PC-3 (cell line): ENCODE results near the gene EFHC2. TPM values are rescaled to one million over a fixed set of nuclear protein-coding genes. Genes with fewer than 3 reads are reported as not detected.

Experiments used
- ATAC-seq: fragments of 200-7000 bp; cut with Tn5 transposase; 2 replicates; pipeline ENCODE4 v1.9.1; 2020; ENCODE audit warnings: mild to moderate bottlenecking, moderate library complexity
- BruUV-seq: library from RNA; stranded (reverse); fragments of 400-500 nt; replicated peaks from 2 replicates; lab custom pipeline; 2021; lab: Mats Ljungman, UMichigan
- CTCF ChIA-PET: fragments of 300-600 bp; sonication (Branson Sonifier 250); formaldehyde crosslinking; loops from one replicate; lab custom pipeline; 2022; ENCODE audit warnings: antibody characterized with exemption; lab: Charles Lee
- POLR2A ChIA-PET: fragments of 300-600 bp; sonication (Branson Sonifier 250); formaldehyde crosslinking; loops from one replicate; lab custom pipeline; 2022; ENCODE audit warnings: antibody characterized with exemption; ENCODE audit not compliant: unreplicated experiment; lab: Charles Lee
- DNase-seq: peaks from one replicate; pipeline ENCODE4 v3.0.0-alpha.2; 2015
- H2AFZ ChIP-seq: fragments of 300-600 bp; sonication (generic); 2 replicates; pipeline ENCODE4 v1.6.0; 2016; ENCODE audit warnings: antibody characterized with exemption, low read length
- H3F3A ChIP-seq: fragments of 300-600 bp; sonication (generic); one replicate; pipeline ENCODE4 v1.6.0; 2017; ENCODE audit warnings: antibody characterized with exemption, low read length, control low read depth, mild to moderate bottlenecking; ENCODE audit not compliant: unreplicated experiment
- H3K27ac ChIP-seq: fragments of 300-600 bp; sonication (generic); 2 replicates; pipeline ENCODE4 v1.5.1; 2016; ENCODE audit warnings: mild to moderate bottlenecking, low read length
- H3K27me3 ChIP-seq: fragments of 300-600 bp; sonication (generic); 2 replicates; pipeline ENCODE4 v1.6.1; 2016; ENCODE audit warnings: low read length, mixed read lengths
- H3K36me3 ChIP-seq: fragments of 300-600 bp; sonication (generic); 2 replicates; pipeline ENCODE4 v1.6.1; 2016; ENCODE audit warnings: low read depth, mixed run types, low read length, mixed read lengths
- H3K4me1 ChIP-seq: fragments of 300-600 bp; sonication (generic); 2 replicates; pipeline ENCODE4 v1.5.1; 2016; ENCODE audit warnings: low read length; ENCODE audit not compliant: insufficient read depth
- H3K4me2 ChIP-seq: fragments of 300-600 bp; sonication (generic); 2 replicates; pipeline ENCODE4 v1.6.0; 2016; ENCODE audit warnings: low read length
- H3K4me3 ChIP-seq: fragments of 300-600 bp; sonication (generic); 2 replicates; pipeline ENCODE4 v1.5.1; 2016; ENCODE audit warnings: mild to moderate bottlenecking, low read length, mixed read lengths
- H3K79me2 ChIP-seq: fragments of 300-600 bp; sonication (generic); 2 replicates; pipeline ENCODE4 v1.6.1; 2017; ENCODE audit warnings: low read length, mixed read lengths
- H3K9ac ChIP-seq: fragments of 300-600 bp; sonication (generic); 2 replicates; pipeline ENCODE4 v1.6.0; 2016; ENCODE audit warnings: mild to moderate bottlenecking, low read length
- H3K9me2 ChIP-seq: fragments of 300-600 bp; sonication (generic); replicated peaks from 2 replicates; pipeline ENCODE4 v1.6.1; 2016; ENCODE audit warnings: mixed run types, low read length, mixed read lengths
- H3K9me3 ChIP-seq: fragments of 300-600 bp; sonication (generic); 2 replicates; pipeline ENCODE4 v1.6.1; 2016; ENCODE audit warnings: low read length, mixed read lengths
- H4K20me1 ChIP-seq: fragments of 300-600 bp; sonication (generic); 2 replicates; pipeline ENCODE4 v1.6.1; 2016; ENCODE audit warnings: low read length, mixed read lengths
- EZH2 ChIP-seq: fragments of 300-600 bp; sonication (generic); IDR thresholded peaks from one replicate; pipeline ENCODE4 v1.6.1; 2017; ENCODE audit warnings: antibody characterized with exemption, mild to moderate bottlenecking, low read length; ENCODE audit not compliant: unreplicated experiment
- EZH2phosphoT487 ChIP-seq: fragments of 300-600 bp; sonication (generic); IDR thresholded peaks from 2 replicates; pipeline ENCODE4 v1.6.1; 2018; ENCODE audit warnings: mild to moderate bottlenecking, antibody characterized with exemption, low read length, borderline replicate concordance
- intact Hi-C: fragments of 100-400 bp; cut with micrococcal nuclease; formaldehyde crosslinking; loops from 2 replicates; pipeline ENCODE4 v1.9.0; 2023
- total RNA-seq: library from RNA; depleted of rRNA; stranded (reverse); fragments of >200 nt; gene quantifications from 2 replicates; pipeline ENCODE4 v1.2.3, GENCODE V29; 2014
- TF ChIP-seq, protein P1 (sequence below): fragments of 300-600 bp; sonication (generic); conservative IDR thresholded peaks from 2 replicates; pipeline ENCODE4 v1.5.1; 2017; ENCODE audit warnings: antibody characterized with exemption, low read depth, mild to moderate bottlenecking, low read length

EFHC2 gene
- total RNA-seq, 1 experiment from 2014 or later: 0.40 TPM

GRCh38 chrX:44342866-44343265 lies 606 bp downstream of the EFHC2 start:
- H3K9ac ChIP-seq: peak overlapping the region; percentile 66
- no peaks in the 10 kb centered on the region for H3K36me3 ChIP-seq
- peak overlapping the region; percentile 96 for H2AFZ ChIP-seq
- ATAC-seq (no peak), DNase-seq (no peak)
- H3K4me3 ChIP-seq: peak overlapping the region; percentile 69
- H4K20me1 ChIP-seq: no peaks in the 10 kb centered on the region
- no peaks in the 10 kb centered on the region for H3K27me3 ChIP-seq
- CTCF ChIA-PET: no interaction called here
- H3K4me2 ChIP-seq: peak overlapping the region; percentile 85
- H3K79me2 ChIP-seq: no peaks in the 10 kb centered on the region
- peaks cover 4% of the 10 kb centered on the region; the same call in 1 of the 2 replicates for H3K4me1 ChIP-seq
- POLR2A ChIA-PET: no interaction called here
- no TSS peak for BruUV-seq
- H3K9me3 ChIP-seq: no peaks in the 10 kb centered on the region
- H3K9me2 ChIP-seq: no peaks in the 10 kb centered on the region
- no peaks in the 10 kb centered on the region for H3F3A ChIP-seq
- TF ChIP-seq EZH2 (no peak), EZH2phosphoT487 (no peak)
- TF ChIP-seq, protein P1, sequence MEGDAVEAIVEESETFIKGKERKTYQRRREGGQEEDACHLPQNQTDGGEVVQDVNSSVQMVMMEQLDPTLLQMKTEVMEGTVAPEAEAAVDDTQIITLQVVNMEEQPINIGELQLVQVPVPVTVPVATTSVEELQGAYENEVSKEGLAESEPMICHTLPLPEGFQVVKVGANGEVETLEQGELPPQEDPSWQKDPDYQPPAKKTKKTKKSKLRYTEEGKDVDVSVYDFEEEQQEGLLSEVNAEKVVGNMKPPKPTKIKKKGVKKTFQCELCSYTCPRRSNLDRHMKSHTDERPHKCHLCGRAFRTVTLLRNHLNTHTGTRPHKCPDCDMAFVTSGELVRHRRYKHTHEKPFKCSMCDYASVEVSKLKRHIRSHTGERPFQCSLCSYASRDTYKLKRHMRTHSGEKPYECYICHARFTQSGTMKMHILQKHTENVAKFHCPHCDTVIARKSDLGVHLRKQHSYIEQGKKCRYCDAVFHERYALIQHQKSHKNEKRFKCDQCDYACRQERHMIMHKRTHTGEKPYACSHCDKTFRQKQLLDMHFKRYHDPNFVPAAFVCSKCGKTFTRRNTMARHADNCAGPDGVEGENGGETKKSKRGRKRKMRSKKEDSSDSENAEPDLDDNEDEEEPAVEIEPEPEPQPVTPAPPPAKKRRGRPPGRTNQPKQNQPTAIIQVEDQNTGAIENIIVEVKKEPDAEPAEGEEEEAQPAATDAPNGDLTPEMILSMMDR: no peak
- intact Hi-C loops: no loop called here
- no peak overlapping the region for H3K27ac ChIP-seq

DNA sequence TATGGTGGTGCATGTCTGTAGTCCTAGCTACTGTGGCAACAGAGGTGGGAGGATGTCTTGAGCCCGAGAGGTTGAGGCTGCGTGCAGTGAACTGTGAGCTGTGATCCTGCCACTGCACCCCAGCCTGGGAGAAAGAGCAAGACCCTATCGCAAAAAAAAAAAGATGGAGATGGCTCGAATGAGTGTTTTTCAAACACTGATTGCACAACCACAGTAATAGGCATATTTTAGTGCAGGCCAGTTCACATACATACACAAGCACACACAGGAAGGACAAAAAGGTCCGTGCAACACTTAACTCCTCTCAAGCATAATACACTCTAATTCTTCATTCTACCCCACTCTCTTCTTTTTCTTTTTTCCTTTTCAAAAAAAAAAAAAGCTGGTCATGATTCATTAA lies 5.1 kb downstream of the EFHC2 start:
- ChIA-PET POLR2A (no interaction called here), CTCF (no interaction called here)
- H3K4me3 ChIP-seq: no peak overlapping the region
- no peaks in the 10 kb centered on the region for H4K20me1 ChIP-seq
- H3K27ac ChIP-seq: no peak overlapping the region
- no peaks in the 10 kb centered on the region for H3K79me2 ChIP-seq
- no peak overlapping the region for H2AFZ ChIP-seq
- no peaks in the 10 kb centered on the region for H3K27me3 ChIP-seq
- no peaks in the 10 kb centered on the region for H3K9me3 ChIP-seq
- H3K9ac ChIP-seq: no peak overlapping the region
- TF ChIP-seq EZH2 (no peak), EZH2phosphoT487 (no peak)
- TF ChIP-seq, protein P1: no peak
- no peaks in the 10 kb centered on the region for H3K9me2 ChIP-seq
- H3K4me2 ChIP-seq: no peak overlapping the region
- no TSS peak for BruUV-seq
- H3F3A ChIP-seq: no peaks in the 10 kb centered on the region
- ATAC-seq (no peak), DNase-seq (no peak)
- H3K36me3 ChIP-seq: no peaks in the 10 kb centered on the region
- peaks cover 4% of the 10 kb centered on the region; the same call in 1 of the 2 replicates for H3K4me1 ChIP-seq
- intact Hi-C loops: no loop called here

DNA sequence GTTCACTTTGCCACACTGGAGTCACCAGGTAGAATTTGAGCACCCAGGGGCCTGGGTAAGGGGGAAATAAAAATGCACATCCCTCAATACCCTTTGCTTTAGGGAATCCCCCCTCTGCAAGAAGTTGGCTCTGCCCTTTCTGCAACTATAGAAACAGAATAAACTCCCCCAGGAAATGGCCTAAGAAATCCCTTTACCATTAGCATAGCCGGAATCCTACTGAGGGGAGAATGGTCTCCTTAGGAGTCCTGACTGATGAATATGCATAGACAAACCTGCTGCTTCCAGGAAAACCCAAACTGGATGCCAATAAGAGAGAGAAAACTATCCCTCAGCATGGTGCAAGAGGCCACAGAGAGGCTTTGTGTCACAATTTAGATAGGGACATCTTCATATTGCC lies 11.0 kb downstream of the EFHC2 start:
- no peaks in the 10 kb centered on the region for H3K9me3 ChIP-seq
- POLR2A ChIA-PET: no interaction called here
- TF ChIP-seq, protein P1: no peak
- TF ChIP-seq EZH2: no peak
- TF ChIP-seq EZH2phosphoT487: no peak
- H3K36me3 ChIP-seq: no peaks in the 10 kb centered on the region
- H3K27me3 ChIP-seq: no peaks in the 10 kb centered on the region
- DNase-seq: no peak
- H3F3A ChIP-seq: no peaks in the 10 kb centered on the region
- no peak overlapping the region for H3K4me3 ChIP-seq
- H3K4me1 ChIP-seq: no peaks in the 10 kb centered on the region
- CTCF ChIA-PET: no interaction called here
- no peak overlapping the region for H3K9ac ChIP-seq
- H3K27ac ChIP-seq: no peak overlapping the region
- BruUV-seq: no TSS peak
- H3K79me2 ChIP-seq: no peaks in the 10 kb centered on the region
- H4K20me1 ChIP-seq: no peaks in the 10 kb centered on the region
- ATAC-seq: no peak
- H2AFZ ChIP-seq: no peak overlapping the region
- H3K9me2 ChIP-seq: no peaks in the 10 kb centered on the region
- no peak overlapping the region for H3K4me2 ChIP-seq
- intact Hi-C loops: no loop called here
